ENCODE data around the gene GPR42. TPM values are rescaled to one million over a fixed set of nuclear protein-coding genes. Genes with fewer than 3 reads are reported as not detected.

GPR42 gene
- not detected in 2 replicates for polyA plus RNA-seq (2011; rRNA removed)
- polyA plus RNA-seq (2012; cell fraction: cytosol; rRNA removed), result not detected in 2 replicates
- polyA plus RNA-seq (2012; cell fraction: nucleus; rRNA removed), result not detected in 2 replicates
- not detected in 3 replicates for polyA plus RNA-seq (2017; fragmentation: RNase III; extraction: RNeasy Plus Mini Kit Qiagen cat#74134 plus additional on column Dnase treatment)
- not detected in 2 replicates for polyA minus RNA-seq (2011; rRNA and poly(A)+ RNA removed)

GRCh38 chr19:35370722-35371121, at the start of gene GPR42:
Gene GPR42 (plus strand): TSS chr19:35371068. CDS start chr19:35371360, 292 bp downstream.
- H3K9me3 ChIP-seq, result peaks cover 6% of the 10 kb centered on the region; the same call in 2 of the 3 replicates
- TF ChIP-seq ESRRA (IDR thresholded peaks at IDR 0.05; ENCODE audit: borderline replicate concordance, low read length) (no peak), MAFK (IDR thresholded peaks at IDR 0.05; ENCODE audit: partially characterized antibody) (no peak), CEBPB (IDR thresholded peaks at IDR 0.05) (no peak)
- POLR2A ChIA-PET, result no interaction called here
- H3K27ac ChIP-seq, result no peak within 1 kb of the TSS
- H3K4me2 ChIP-seq, result no peak within 1 kb of the TSS
- no peaks in the 10 kb centered on the region for H3K4me1 ChIP-seq
- FAIRE-seq, result no peak
- no peak within 1 kb of the TSS for H3K4me3 ChIP-seq
- DNase-seq (ENCODE audit: low read depth in 1 of 2, low spot score in 1 of 2), result no peak
- CTCF ChIA-PET, result no interaction called here
- 38% methylated on average over 7 of the region's 8 CpGs for WGBS (ENCODE audit: missing lambda C conversion rate)
- peak in 1 of 2 experiments; percentile 20; a peak in 1 of 6 replicates for ATAC-seq

DNA sequence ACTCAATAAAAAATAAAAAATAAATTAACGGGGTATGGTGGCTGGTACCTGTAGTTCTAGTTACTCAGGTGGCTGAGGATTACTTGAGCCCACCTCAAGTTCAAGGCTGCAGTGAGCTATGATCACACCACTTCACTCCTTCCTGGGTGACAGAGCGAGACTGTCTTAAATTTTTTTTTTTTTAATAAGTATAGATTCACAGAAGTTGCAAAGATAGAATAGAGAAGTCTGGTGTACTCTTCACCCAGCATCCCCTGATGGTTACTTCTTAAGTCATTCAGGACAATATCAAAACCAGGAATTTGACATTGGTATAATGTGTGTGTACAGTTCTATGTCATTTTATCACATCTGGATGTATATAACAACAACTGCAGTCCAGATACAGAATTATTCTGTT, 49.6 kb upstream of the GPR42 start:
- ChIA-PET POLR2A (no interaction called here), CTCF (interaction anchor here (0.6 kb wide), 1 partner anchor 323 kb away, joined by 3 read pairs; no protein-coding TSS in a partner anchor)
- no peak for FAIRE-seq
- DNase-seq (ENCODE audit: low read depth in 1 of 2, low spot score in 1 of 2), result no peak
- no peak overlapping the region for H3K4me3 ChIP-seq
- no peak overlapping the region for H3K27ac ChIP-seq
- WGBS (ENCODE audit: missing lambda C conversion rate), result 54% methylated on average over 2 of the region's 2 CpGs
- peaks cover 11% of the 10 kb centered on the region for H3K9me3 ChIP-seq
- no peak overlapping the region for H3K4me2 ChIP-seq
- peaks cover 16% of the 10 kb centered on the region for H3K4me1 ChIP-seq
- TF ChIP-seq FOSL2 (IDR thresholded peaks at IDR 0.05) (no peak), FOSL2 (CRISPR knock-in tag; IDR thresholded peaks at IDR 0.05) (no peak), ATOH8 (CRISPR knock-in tag; IDR thresholded peaks at IDR 0.05; ENCODE audit: low read depth) (no peak), RAD21 (conservative IDR thresholded peaks at IDR 0.05 in 1 of 2, IDR thresholded peaks at IDR 0.05 in 1 of 2) (no peak), HDAC2 (IDR thresholded peaks at IDR 0.05) (no peak), ZSCAN20 (CRISPR knock-in tag; IDR thresholded peaks at IDR 0.05) (no peak), RARB (CRISPR knock-in tag; IDR thresholded peaks at IDR 0.05) (no peak), CHD4 (IDR thresholded peaks at IDR 0.05; ENCODE audit: borderline replicate concordance) (no peak), RNF2 (IDR thresholded peaks at IDR 0.05; ENCODE audit: borderline replicate concordance, low read depth) (no peak), BCL3 (IDR thresholded peaks at IDR 0.05) (no peak), FOXS1 (CRISPR knock-in tag; IDR thresholded peaks at IDR 0.05) (no peak), JUN (IDR thresholded peaks at IDR 0.05) (no peak), MAZ (IDR thresholded peaks at IDR 0.05; ENCODE audit: borderline replicate concordance, low read depth, low read length) (no peak), ESRRA (IDR thresholded peaks at IDR 0.05; ENCODE audit: borderline replicate concordance, low read length) (no peak), RFX5 (IDR thresholded peaks at IDR 0.05) (no peak), CBX2 (IDR thresholded peaks at IDR 0.05; ENCODE audit: borderline replicate concordance, low read depth) (no peak), USF2 (IDR thresholded peaks at IDR 0.05) (no peak), PHF8 (IDR thresholded peaks at IDR 0.05; ENCODE audit: borderline replicate concordance, low read depth) (no peak), FOSB (CRISPR knock-in tag; IDR thresholded peaks at IDR 0.05) (no peak)
- ATAC-seq, result no peak

DNA sequence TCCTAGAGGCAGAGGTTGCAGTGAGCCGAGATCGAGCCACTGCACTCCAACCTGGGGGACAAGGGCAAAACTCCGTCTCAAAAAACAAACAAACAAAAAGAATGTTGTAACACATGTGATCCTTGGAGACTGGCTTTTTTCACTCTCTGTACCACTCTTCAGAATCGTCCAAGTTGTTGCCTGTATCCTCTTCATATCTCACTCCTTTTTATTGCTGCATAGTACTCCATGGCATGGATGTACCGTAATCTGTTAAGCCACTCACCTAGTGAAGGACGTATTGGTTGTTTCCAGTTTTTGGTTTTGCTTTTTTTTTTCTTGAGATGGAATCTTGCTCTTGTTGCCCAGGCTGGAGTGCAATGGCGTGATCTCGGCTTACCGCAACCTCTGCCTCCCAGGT, 48.9 kb upstream of the GPR42 start:
- 66% methylated on average over 9 of the region's 9 CpGs for WGBS (ENCODE audit: missing lambda C conversion rate)
- POLR2A ChIA-PET, result no interaction called here
- CTCF ChIA-PET, result interaction anchor here (0.6 kb wide), 1 partner anchor 8 kb away, joined by 3 read pairs; no protein-coding TSS in a partner anchor
- TF ChIP-seq BCL3 (IDR thresholded peaks at IDR 0.05) (no peak), ZFP36 (IDR thresholded peaks at IDR 0.05; ENCODE audit: borderline replicate concordance, partially characterized antibody) (no peak), KDM1A (IDR thresholded peaks at IDR 0.05; ENCODE audit: low read depth) (no peak), CBX8 (IDR thresholded peaks at IDR 0.05) (no peak), SMC3 (IDR thresholded peaks at IDR 0.05) (no peak), ESRRA (IDR thresholded peaks at IDR 0.05; ENCODE audit: borderline replicate concordance, low read length) (no peak), RARB (CRISPR knock-in tag; IDR thresholded peaks at IDR 0.05) (no peak), ATOH8 (CRISPR knock-in tag; IDR thresholded peaks at IDR 0.05; ENCODE audit: low read depth) (no peak)
- TF ChIP-seq, protein P1, sequence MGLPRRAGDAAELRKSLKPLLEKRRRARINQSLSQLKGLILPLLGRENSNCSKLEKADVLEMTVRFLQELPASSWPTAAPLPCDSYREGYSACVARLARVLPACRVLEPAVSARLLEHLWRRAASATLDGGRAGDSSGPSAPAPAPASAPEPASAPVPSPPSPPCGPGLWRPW (IDR thresholded peaks at IDR 0.05), result no peak
- TF ChIP-seq, protein P2, sequence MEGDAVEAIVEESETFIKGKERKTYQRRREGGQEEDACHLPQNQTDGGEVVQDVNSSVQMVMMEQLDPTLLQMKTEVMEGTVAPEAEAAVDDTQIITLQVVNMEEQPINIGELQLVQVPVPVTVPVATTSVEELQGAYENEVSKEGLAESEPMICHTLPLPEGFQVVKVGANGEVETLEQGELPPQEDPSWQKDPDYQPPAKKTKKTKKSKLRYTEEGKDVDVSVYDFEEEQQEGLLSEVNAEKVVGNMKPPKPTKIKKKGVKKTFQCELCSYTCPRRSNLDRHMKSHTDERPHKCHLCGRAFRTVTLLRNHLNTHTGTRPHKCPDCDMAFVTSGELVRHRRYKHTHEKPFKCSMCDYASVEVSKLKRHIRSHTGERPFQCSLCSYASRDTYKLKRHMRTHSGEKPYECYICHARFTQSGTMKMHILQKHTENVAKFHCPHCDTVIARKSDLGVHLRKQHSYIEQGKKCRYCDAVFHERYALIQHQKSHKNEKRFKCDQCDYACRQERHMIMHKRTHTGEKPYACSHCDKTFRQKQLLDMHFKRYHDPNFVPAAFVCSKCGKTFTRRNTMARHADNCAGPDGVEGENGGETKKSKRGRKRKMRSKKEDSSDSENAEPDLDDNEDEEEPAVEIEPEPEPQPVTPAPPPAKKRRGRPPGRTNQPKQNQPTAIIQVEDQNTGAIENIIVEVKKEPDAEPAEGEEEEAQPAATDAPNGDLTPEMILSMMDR (IDR thresholded peaks at IDR 0.05), result no peak

More for the DNA sequence above, 48.9 kb upstream of the GPR42 start:
- peaks cover 16% of the 10 kb centered on the region for H3K4me1 ChIP-seq
- no peak for ATAC-seq
- no peak for DNase-seq (ENCODE audit: low read depth in 1 of 2, low spot score in 1 of 2)
- no peak overlapping the region for H3K4me3 ChIP-seq
- peaks cover 11% of the 10 kb centered on the region for H3K9me3 ChIP-seq
- H3K4me2 ChIP-seq, result no peak overlapping the region
- no peak overlapping the region for H3K27ac ChIP-seq
- FAIRE-seq, result no peak
